A673 (cell line): Measurements from ENCODE around the gene OR8K3. TPM values are rescaled to one million over a fixed set of nuclear protein-coding genes. Genes with fewer than 3 reads are reported as not detected.

ENCODE experiments used
- Bru-seq: library from RNA; stranded (reverse); fragments of 400-500 nt; gene quantifications from one replicate; lab custom pipeline; 2021; lab: Mats Ljungman, UMichigan
- BruChase-seq, 2 experiments: library from RNA; stranded (reverse); fragments of 400-500 nt; gene quantifications; one replicate each; lab custom pipeline; 2021; lab: Mats Ljungman, UMichigan
- BruUV-seq: library from RNA; stranded (reverse); fragments of 400-500 nt; replicated peaks from 2 replicates; lab custom pipeline; 2021; lab: Mats Ljungman, UMichigan
- CTCF ChIA-PET: fragments of 300-600 bp; sonication (Branson Sonifier 250); formaldehyde crosslinking; loops from one replicate; lab custom pipeline; 2022; ENCODE audit warnings: antibody characterized with exemption; lab: Charles Lee
- POLR2A ChIA-PET: fragments of 300-600 bp; sonication (Branson Sonifier 250); formaldehyde crosslinking; loops from one replicate; lab custom pipeline; 2022; ENCODE audit warnings: antibody characterized with exemption; ENCODE audit not compliant: low non-redundant PET; lab: Charles Lee
- DNase-seq: peaks from one replicate; pipeline ENCODE4 v3.0.0-alpha.2; 2015; ENCODE audit warnings: low spot score
- H3K27ac ChIP-seq: fragments of 200-600 bp; sonication (generic); 2 replicates; pipeline ENCODE4 v1.5.1; 2016; ENCODE audit warnings: mixed run types, low read depth, mild to moderate bottlenecking, mixed read lengths, antibody characterized with exemption, low read length; ENCODE audit not compliant: poor library complexity, severe bottlenecking
- H3K27me3 ChIP-seq: fragments of 200-600 bp; sonication (generic); replicated peaks from 2 replicates; pipeline ENCODE4 v1.6.1; 2017; ENCODE audit warnings: mixed run types, low read depth, mild to moderate bottlenecking, mixed read lengths, antibody characterized with exemption, low read length; ENCODE audit not compliant: insufficient read depth, poor library complexity
- H3K36me3 ChIP-seq: fragments of 200-600 bp; sonication (generic); 2 replicates; pipeline ENCODE4 v1.6.1; 2016; ENCODE audit warnings: mixed run types, mild to moderate bottlenecking, mixed read lengths, antibody characterized with exemption, low read length; ENCODE audit not compliant: insufficient read depth, poor library complexity, severe bottlenecking
- H3K4me1 ChIP-seq: fragments of 200-600 bp; sonication (generic); 2 replicates; pipeline ENCODE4 v1.6.1; 2017; ENCODE audit warnings: mixed run types, mild to moderate bottlenecking, mixed read lengths, antibody characterized with exemption, low read length; ENCODE audit not compliant: insufficient read depth, poor library complexity, severe bottlenecking
- H3K4me3 ChIP-seq: fragments of 200-600 bp; sonication (generic); 2 replicates; pipeline ENCODE4 v1.5.1; 2016; ENCODE audit warnings: low read depth, mixed run types, mild to moderate bottlenecking, mixed read lengths, low read length; ENCODE audit not compliant: poor library complexity, severe bottlenecking
- H3K9me3 ChIP-seq: fragments of 200-600 bp; sonication (generic); 2 replicates; pipeline ENCODE4 v1.6.1; 2016; ENCODE audit warnings: mixed run types, low read depth, mild to moderate bottlenecking, mixed read lengths, antibody characterized with exemption, low read length; ENCODE audit not compliant: poor library complexity, severe bottlenecking
- EZH2 ChIP-seq: fragments of 200-600 bp; sonication (generic); IDR thresholded peaks from 2 replicates; pipeline ENCODE4 v1.6.1; 2017; ENCODE audit warnings: borderline replicate concordance, low read depth, mild to moderate bottlenecking, mixed read lengths, antibody characterized with exemption, low read length; ENCODE audit not compliant: poor library complexity, severe bottlenecking
- intact Hi-C: fragments of 100-400 bp; cut with micrococcal nuclease; formaldehyde crosslinking; loops from one replicate; pipeline ENCODE4 v1.10.0; 2022; ENCODE audit not compliant: unreplicated experiment
- long read RNA-seq: library from polyadenylated mRNA; stranded (forward); transcript quantifications from one replicate; pipeline ENCODE4 v2.0.0, GENCODE V29; 2022
- total RNA-seq: library from RNA; stranded (reverse); gene quantifications from 2 replicates; pipeline ENCODE4 v1.2.3, GENCODE V29; 2021
- TF ChIP-seq, protein P1 (sequence below): fragments of 300-800, 200-600 bp; sonication (generic); conservative IDR thresholded peaks from 2 replicates; pipeline ENCODE4 v1.5.1; 2017; ENCODE audit warnings: low read depth, mild to moderate bottlenecking, antibody characterized with exemption, low read length, moderate library complexity, mixed read lengths

Gene OR8K3
- total RNA-seq (not detected in 2 replicates), Bru-seq, nascent RNA (not detected), BruChase-seq, experiment 1, labeled RNA remaining after a 2-hour chase (not detected), BruChase-seq, experiment 2, labeled RNA remaining after a 6-hour chase (not detected)
- long read RNA-seq = 0 reads

DNA sequence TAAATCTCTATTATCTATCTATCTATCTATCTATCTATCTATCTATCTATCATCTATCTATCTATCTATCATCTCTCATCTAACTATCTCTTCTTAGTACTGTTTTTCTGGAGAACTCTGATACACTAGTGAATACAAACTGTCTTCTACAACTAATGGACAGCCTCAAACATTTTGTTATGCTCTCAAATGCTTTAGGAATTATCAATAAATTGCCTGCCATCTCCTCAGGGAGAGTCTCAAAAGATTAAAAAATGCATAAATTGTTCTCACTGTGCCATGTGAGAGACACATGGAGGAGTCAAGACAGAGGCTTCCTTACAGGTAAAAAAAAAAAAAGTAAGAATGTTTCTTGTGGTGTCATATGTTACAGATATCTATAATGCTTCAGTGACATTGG is at the start of gene OR8K3:
Gene OR8K3 (plus strand): TSS at position 301 of the 400 bp plus-strand sequence. CDS start 3,163 bp downstream, outside the sequence.
- POLR2A ChIA-PET = no interaction called here
- Histone ChIP-seq H3K4me1 (no peaks in the 10 kb centered on the region), H3K4me3 (no peak within 1 kb of the TSS), H3K9me3 (peaks cover 6% of the 10 kb centered on the region), H3K36me3 (no peaks in the 10 kb centered on the region), H3K27me3 (no peaks in the 10 kb centered on the region), H3K27ac (no peak within 1 kb of the TSS)
- DNase-seq = no peak
- intact Hi-C loops = no loop called here
- CTCF ChIA-PET = no interaction called here
- BruUV-seq = no TSS peak
- TF ChIP-seq EZH2 = no peak
- TF ChIP-seq, protein P1, sequence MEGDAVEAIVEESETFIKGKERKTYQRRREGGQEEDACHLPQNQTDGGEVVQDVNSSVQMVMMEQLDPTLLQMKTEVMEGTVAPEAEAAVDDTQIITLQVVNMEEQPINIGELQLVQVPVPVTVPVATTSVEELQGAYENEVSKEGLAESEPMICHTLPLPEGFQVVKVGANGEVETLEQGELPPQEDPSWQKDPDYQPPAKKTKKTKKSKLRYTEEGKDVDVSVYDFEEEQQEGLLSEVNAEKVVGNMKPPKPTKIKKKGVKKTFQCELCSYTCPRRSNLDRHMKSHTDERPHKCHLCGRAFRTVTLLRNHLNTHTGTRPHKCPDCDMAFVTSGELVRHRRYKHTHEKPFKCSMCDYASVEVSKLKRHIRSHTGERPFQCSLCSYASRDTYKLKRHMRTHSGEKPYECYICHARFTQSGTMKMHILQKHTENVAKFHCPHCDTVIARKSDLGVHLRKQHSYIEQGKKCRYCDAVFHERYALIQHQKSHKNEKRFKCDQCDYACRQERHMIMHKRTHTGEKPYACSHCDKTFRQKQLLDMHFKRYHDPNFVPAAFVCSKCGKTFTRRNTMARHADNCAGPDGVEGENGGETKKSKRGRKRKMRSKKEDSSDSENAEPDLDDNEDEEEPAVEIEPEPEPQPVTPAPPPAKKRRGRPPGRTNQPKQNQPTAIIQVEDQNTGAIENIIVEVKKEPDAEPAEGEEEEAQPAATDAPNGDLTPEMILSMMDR = no peak

DNA sequence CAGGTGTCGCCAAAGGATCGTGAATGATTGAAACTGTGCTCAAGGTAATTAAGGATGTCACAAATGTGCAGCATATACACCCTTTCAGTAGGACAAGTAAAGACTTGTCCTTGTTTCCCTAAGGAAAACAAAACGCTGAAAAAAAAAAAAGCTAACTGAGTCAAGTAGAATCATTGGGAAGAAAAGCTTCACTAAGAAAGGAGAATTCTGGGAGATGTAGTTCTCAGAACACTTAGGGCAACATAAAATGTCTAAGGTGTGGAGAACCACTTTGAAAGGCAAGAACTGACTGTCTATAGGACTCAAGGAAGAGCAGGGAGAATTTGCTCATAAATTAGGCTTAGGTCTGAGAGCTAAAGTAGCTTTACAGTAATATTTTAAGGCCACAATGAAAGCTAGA is 43.9 kb upstream of the OR8K3 start:
- ChIA-PET POLR2A (no interaction called here), CTCF (no interaction called here)
- Histone ChIP-seq H3K36me3 (no peaks in the 10 kb centered on the region), H3K9me3 (peaks cover 14% of the 10 kb centered on the region), H3K4me1 (no peaks in the 10 kb centered on the region), H3K27ac (no peak overlapping the region), H3K27me3 (no peaks in the 10 kb centered on the region), H3K4me3 (no peak overlapping the region)
- intact Hi-C loops = no loop called here
- DNase-seq = no peak
- BruUV-seq = no TSS peak
- TF ChIP-seq EZH2 = no peak
- TF ChIP-seq, protein P1 = no peak

DNA sequence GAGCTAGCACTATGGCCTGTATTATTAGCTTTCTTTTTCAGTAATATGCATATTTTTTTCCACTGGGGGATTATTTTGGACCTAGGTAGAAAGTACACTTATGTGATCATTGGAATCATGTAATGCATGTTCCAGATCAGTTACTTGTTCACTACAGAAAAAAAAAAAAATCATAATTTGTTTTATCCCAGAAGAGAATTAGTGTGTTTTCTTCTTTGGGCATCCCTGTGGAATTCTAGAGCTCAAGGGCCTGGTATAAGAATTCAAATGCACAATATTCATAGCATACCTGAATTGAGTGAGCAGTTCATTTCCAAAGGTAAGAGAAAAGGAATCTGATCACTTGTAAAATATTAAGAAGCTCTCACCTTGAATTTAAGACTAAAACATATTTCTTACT is 41.1 kb upstream of the OR8K3 start, which contains the start of gene OR5T1:
Gene OR5T1 (plus strand): TSS at position 301 of the 400 bp plus-strand sequence. CDS start 1,485 bp downstream, outside the sequence.
- Histone ChIP-seq H3K9me3 (peaks cover 8% of the 10 kb centered on the region), H3K27ac (no peak within 1 kb of the TSS), H3K36me3 (no peaks in the 10 kb centered on the region), H3K4me3 (no peak within 1 kb of the TSS), H3K27me3 (no peaks in the 10 kb centered on the region), H3K4me1 (no peaks in the 10 kb centered on the region)
- TF ChIP-seq EZH2 = no peak
- TF ChIP-seq, protein P1 = no peak
- POLR2A ChIA-PET = no interaction called here
- BruUV-seq = no TSS peak
- CTCF ChIA-PET = no interaction called here
- intact Hi-C loops = no loop called here
- DNase-seq = no peak
